Spleen (tissue), 7 donors: Measurements from ENCODE around the gene TOGARAM1.

Experiments used
- CTCF ChIP-seq, 11 experiments: fragments of 200-600 bp in 7 of 11; fragments of 450-650 bp in 4 of 11; sonication (generic) in 4 of 11; IDR thresholded peaks in 8 of 11; conservative IDR thresholded peaks in 3 of 11; 1 replicate in 7 of 11; 2 replicates in 4 of 11; pipeline versions ENCODE4 v1.4.0 to v1.8.0; 2016 to 2021; ENCODE audit warnings: antibody characterized with exemption in 11 of 11, inconsistent platforms in 4 of 11, mild to moderate bottlenecking in 1 of 11
- POLR2AphosphoS5 ChIP-seq, 3 donors: sonication (generic); formaldehyde crosslinking; IDR thresholded peaks; one replicate each; pipeline ENCODE4 v1.5.1; 2017; ENCODE audit warnings: antibody characterized with exemption in 3 of 3
- donor health status: DM: no; HTN: no; CAD: no; lungs with moderate emphysema.
- donor health status: DM: no; HTN: no; CAD: no.
- donor health status: DM: no; HTN: no; CAD: no.

- no peak for TF ChIP-seq CTCF (IDR thresholded peaks at IDR 0.05 in 8 of 11, conservative IDR thresholded peaks at IDR 0.05 in 3 of 11)
- no peak for TF ChIP-seq POLR2AphosphoS5 (IDR thresholded peaks at IDR 0.05)
Observed at GRCh38 chr14:45041641-45042040, 79.7 kb downstream of the TOGARAM1 start.
